Urinary bladder (tissue), 4 donors: ENCODE measurements around the gene MUC2. TPM values are rescaled to one million over a fixed set of nuclear protein-coding genes. Genes with fewer than 3 reads are reported as not detected.
"Not testable (repeated sequence)": the region's sequence is repeated elsewhere in the genome, so short reads cannot be mapped to it uniquely, and the experiment has no call there.

Source experiments
- DNase-seq: peaks from one replicate; pipeline ENCODE4 v3.0.0-alpha.2; 2015; ENCODE audit errors: extremely low spot score
- H3K27ac ChIP-seq: one replicate; pipeline ENCODE4 v1.5.1; 2013; ENCODE audit warnings: low read depth, mild to moderate bottlenecking, moderate library complexity
- H3K36me3 ChIP-seq: one replicate; pipeline ENCODE4 v1.6.1; 2013; ENCODE audit warnings: mild to moderate bottlenecking, moderate library complexity; ENCODE audit not compliant: insufficient read depth
- H3K4me1 ChIP-seq: one replicate; pipeline ENCODE4 v1.6.1; 2013; ENCODE audit warnings: mild to moderate bottlenecking, moderate library complexity; ENCODE audit not compliant: insufficient read depth
- H3K4me3 ChIP-seq: one replicate; pipeline ENCODE4 v1.5.1; 2013; ENCODE audit warnings: low read depth, low read length
- WGBS: extraction: QIAGEN DNeasy Blood & Tissue Kit; methylation state at CpG from one replicate; pipeline ENCODE4 v1.1.7; 2013; 5-methylcytosine and 5-hydroxymethylcytosine counted together
- polyA plus RNA-seq: library from polyadenylated mRNA; stranded (reverse); fragments of 200-250 nt; gene quantifications from one replicate; pipeline ENCODE4 v1.2.3, GENCODE V29; 2013
- total RNA-seq: library from RNA; depleted of rRNA; stranded (reverse); fragments of >200 nt; gene quantifications from one replicate; pipeline ENCODE4 v1.2.3, GENCODE V29; 2014
- donor health status: healthy with polysubstance abuse.
- donor health status: healthy.

MUC2 gene
- total and polyA plus RNA-seq, 2 donors: 0.01 TPM; not detected in 1

GRCh38 chr11:1109918-1110705 lies 35.4 kb downstream of the MUC2 start:
- Histone ChIP-seq H3K4me1 (no peaks in the 10 kb centered on the region), H3K36me3 (no peaks in the 10 kb centered on the region), H3K4me3 (no peak overlapping the region), H3K27ac (no peak overlapping the region)
- WGBS: 83% methylated on average over 39 of the region's 39 CpGs
- no peak for DNase-seq

DNA sequence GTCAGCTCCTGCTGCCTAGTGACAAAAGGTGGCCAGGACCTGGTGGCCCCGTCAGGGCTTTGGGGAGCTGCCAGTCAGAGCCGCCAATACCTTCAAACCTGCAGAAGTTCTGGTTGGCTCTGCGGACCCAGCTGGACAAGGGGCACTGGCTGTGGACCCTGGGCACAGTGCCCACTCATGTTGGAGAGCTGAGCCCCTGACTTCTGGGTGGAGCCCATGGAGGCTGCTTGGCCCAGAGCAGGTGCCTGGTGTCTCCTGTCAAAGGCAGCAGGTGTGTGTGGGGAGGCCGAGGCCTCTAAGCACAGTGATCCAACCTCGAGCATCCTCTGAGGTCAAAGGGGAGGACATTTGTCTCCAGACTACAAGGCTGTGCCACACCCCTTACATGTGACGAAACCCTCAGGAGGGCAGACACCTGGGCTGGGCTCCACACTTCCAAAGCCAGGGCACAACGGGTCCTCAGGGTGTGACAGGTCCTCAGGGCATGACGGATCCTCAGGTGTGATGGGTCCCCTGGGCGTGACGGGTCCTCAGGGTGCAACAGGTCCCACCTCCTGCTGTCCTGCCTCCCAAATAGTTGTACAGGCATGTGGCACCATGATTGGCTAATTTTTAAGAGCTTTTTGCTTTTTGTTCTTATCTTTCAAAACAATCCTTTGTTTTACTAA lies 37.0 kb downstream of the MUC2 start:
- Histone ChIP-seq H3K27ac (no peak overlapping the region), H3K36me3 (no peaks in the 10 kb centered on the region), H3K4me1 (no peaks in the 10 kb centered on the region), H3K4me3 (no peak overlapping the region)
- no peak for DNase-seq
- 78% methylated on average over 10 of the region's 10 CpGs for WGBS

DNA sequence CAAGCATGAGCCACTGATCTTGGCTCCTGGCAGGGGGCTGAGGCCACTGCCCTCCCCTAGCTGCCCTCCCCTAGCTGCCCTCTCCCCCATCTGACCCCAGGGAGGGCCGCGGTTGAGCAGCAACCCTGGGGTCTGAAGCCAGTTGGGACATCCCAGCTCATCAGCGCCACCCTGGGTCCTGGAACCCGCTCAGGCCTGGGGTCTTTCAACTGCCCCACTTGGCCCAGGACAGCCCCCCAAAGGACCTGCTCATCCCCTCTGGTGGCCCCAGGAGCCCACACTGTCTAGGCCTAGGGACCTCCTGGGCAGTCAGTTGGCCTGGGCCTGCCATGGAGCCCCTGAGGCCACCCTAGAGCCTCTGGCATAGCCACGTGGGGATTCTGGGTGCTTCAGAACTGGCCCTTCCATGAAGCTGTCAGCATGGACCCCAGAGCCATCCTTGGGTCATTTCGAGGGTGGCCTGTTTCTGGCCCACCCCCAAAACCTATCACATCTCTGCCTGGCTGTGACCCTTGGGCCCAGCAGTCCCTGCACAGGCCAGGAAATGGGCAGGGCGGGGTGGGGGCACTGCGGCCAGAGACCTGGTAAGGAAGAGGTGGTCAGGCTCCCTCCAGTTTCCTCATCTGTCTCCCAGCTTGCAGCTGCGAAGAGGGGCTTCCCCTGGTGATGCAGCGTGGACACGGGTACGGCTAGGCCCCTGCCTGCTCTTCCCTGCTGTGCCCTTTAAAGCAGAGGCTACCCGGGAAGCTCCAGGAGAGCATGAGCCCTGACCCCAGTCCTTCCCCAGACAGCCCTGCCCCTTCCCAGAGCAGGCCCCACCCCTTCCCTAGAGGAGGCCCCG lies 37.9 kb downstream of the MUC2 start:
- WGBS: 92% methylated on average over 14 of the region's 14 CpGs
- Histone ChIP-seq H3K36me3 (no peaks in the 10 kb centered on the region), H3K27ac (no peak overlapping the region), H3K4me1 (no peaks in the 10 kb centered on the region), H3K4me3 (no peak overlapping the region)
- DNase-seq: no peak

- no peaks in the 10 kb centered on the region for H3K4me1 ChIP-seq
- no peak for DNase-seq
- H3K4me3 ChIP-seq: no peak overlapping the region
- H3K36me3 ChIP-seq: no peaks in the 10 kb centered on the region
- no peak overlapping the region for H3K27ac ChIP-seq
- WGBS: 83% methylated on average over 36 of the region's 36 CpGs
These were observed 38.9 kb downstream of the MUC2 start for GRCh38 chr11:1113405-1114201.

- not testable (repeated sequence) for H3K4me3 ChIP-seq, DNase-seq, H3K27ac ChIP-seq, H3K36me3 ChIP-seq, H3K4me1 ChIP-seq
- 91% methylated on average over 6 of the region's 6 CpGs for WGBS
These were observed 40.6 kb downstream of the MUC2 start for GRCh38 chr11:1115292-1115691.

- Histone ChIP-seq H3K4me1 (no peaks in the 10 kb centered on the region), H3K27ac (no peak overlapping the region), H3K36me3 (no peaks in the 10 kb centered on the region), H3K4me3 (no peak overlapping the region)
- DNase-seq: no peak
- 87% methylated on average over 12 of the region's 12 CpGs for WGBS
These were observed 41.4 kb downstream of the MUC2 start for GRCh38 chr11:1116104-1116503.

DNA sequence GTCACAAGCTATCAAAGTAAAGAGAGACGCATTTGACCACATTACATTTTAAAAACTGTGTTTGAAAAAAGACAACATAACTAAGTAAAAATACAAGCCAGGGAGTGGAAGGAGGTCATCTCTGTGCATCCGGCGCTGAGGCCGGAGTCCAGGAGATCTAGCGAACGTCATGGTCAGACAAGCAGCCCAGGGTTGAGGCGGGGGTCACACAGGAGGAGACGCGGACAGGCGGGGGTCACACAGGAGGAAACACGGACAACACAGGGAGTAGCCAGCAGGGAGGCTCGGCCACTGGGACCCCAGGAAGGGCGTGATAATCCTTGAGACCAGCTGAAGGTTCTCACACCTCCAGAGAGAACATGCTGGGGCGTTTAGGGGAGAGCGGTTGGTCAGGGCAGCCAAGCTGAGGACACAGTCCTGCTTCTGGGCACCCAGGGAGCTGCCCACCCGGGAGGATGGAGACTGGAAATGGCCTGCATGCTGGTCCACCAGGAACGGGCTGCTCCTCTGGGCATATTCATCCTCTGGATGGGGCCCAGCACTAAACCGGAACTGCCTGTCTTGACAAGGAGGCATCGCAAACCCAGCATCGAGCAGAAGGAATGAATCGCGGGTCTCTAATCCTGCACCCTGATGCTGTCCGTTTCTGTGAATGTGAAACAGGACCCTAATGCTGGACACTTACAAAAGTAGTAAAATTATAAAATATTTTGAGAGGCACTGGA lies 42.2 kb downstream of the MUC2 start:
- 60% methylated on average over 23 of the region's 23 CpGs for WGBS
- H3K4me3 ChIP-seq: no peak overlapping the region
- H3K27ac ChIP-seq: no peak overlapping the region
- H3K4me1 ChIP-seq: no peaks in the 10 kb centered on the region
- no peak for DNase-seq
- no peaks in the 10 kb centered on the region for H3K36me3 ChIP-seq

GRCh38 chr11:1117992-1118391 lies 43.3 kb downstream of the MUC2 start:
- no peak for DNase-seq
- 69% methylated on average over 6 of the region's 6 CpGs for WGBS
- no peaks in the 10 kb centered on the region for H3K4me1 ChIP-seq
- H3K4me3 ChIP-seq: no peak overlapping the region
- no peak overlapping the region for H3K27ac ChIP-seq
- H3K36me3 ChIP-seq: no peaks in the 10 kb centered on the region

GRCh38 chr11:1118755-1119603 lies 44.3 kb downstream of the MUC2 start:
- no peak overlapping the region for H3K4me3 ChIP-seq
- H3K36me3 ChIP-seq: no peaks in the 10 kb centered on the region
- WGBS: 75% methylated on average over 22 of the region's 22 CpGs
- no peak for DNase-seq
- H3K27ac ChIP-seq: no peak overlapping the region
- H3K4me1 ChIP-seq: no peaks in the 10 kb centered on the region

DNA sequence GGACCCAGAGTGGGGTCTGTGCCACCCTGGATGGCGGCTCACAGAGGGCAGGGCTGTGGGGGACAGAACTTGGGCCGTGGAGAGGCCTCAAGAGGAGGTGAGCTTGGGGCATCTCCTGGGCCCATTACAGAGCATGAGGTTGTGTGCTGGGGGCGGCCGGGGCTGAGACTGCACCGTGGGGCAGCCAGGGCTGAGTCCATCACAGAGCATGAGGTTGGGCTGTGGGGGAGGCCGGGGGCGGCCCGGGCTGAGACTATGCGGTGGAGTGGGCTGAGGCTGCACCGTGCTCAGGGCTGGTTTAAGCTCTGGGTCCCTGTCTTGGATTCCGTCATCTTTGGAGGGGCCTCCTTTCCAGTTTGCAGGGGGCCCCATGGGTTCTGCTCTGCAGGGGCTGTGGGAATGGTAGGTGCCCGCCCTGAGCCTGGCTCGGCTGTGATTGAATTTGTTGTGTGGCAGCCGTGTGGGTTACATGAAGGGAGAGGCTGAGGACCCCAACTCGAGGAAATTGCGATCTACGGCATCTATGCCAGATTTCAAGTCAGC lies 45.0 kb downstream of the MUC2 start:
- no peaks in the 10 kb centered on the region for H3K36me3 ChIP-seq
- DNase-seq: no peak
- no peaks in the 10 kb centered on the region for H3K4me1 ChIP-seq
- no peak overlapping the region for H3K4me3 ChIP-seq
- 78% methylated on average over 17 of the region's 17 CpGs for WGBS
- no peak overlapping the region for H3K27ac ChIP-seq

- WGBS: 75% methylated on average over 27 of the region's 27 CpGs
- DNase-seq: no peak
These were observed 46.1 kb downstream of the MUC2 start for GRCh38 chr11:1120532-1121330.

More at GRCh38 chr11:1120532-1121330, 46.1 kb downstream of the MUC2 start:
- H3K4me1 ChIP-seq: no peaks in the 10 kb centered on the region
- H3K27ac ChIP-seq: no peak overlapping the region
- no peak overlapping the region for H3K4me3 ChIP-seq
- H3K36me3 ChIP-seq: no peaks in the 10 kb centered on the region
